PC-9 (cell line): ENCODE results near the gene NELFB. TPM values are rescaled to one million over a fixed set of nuclear protein-coding genes. Genes with fewer than 3 reads are reported as not detected.
A peak's percentile ranks its signal among the peaks of the same experiment; 100 is the strongest.

Source experiments
- BruUV-seq: library from RNA; stranded (reverse); fragments of 400-500 nt; replicated peaks from 2 replicates; lab custom pipeline; 2021; lab: Mats Ljungman, UMichigan
- CTCF ChIA-PET: fragments of 300-600 bp; sonication (Branson Sonifier 250); formaldehyde crosslinking; loops from one replicate; lab custom pipeline; 2022; ENCODE audit warnings: antibody characterized with exemption; lab: Charles Lee
- POLR2A ChIA-PET: fragments of 300-600 bp; sonication (Branson Sonifier 250); formaldehyde crosslinking; loops from one replicate; lab custom pipeline; 2022; ENCODE audit warnings: antibody characterized with exemption; ENCODE audit not compliant: unreplicated experiment; lab: Charles Lee
- DNase-seq, 2 experiments: peaks; one replicate each; pipeline versions ENCODE4 v3.0.0 to v3.0.0-alpha.2; 2015 to 2022; ENCODE audit warnings: mixed read lengths in 1 of 2
- H2AFZ ChIP-seq: fragments of 200-600 bp; sonication (generic); 2 replicates; pipeline ENCODE4 v1.8.1; 2017; ENCODE audit warnings: antibody characterized with exemption
- H3F3A ChIP-seq: fragments of 200-600 bp; sonication (generic); 2 replicates; pipeline ENCODE4 v1.8.1; 2017; ENCODE audit warnings: antibody characterized with exemption, mild to moderate bottlenecking, low read depth; ENCODE audit not compliant: insufficient read depth
- H3K27ac ChIP-seq: fragments of 200-600 bp; sonication (generic); 2 replicates; pipeline ENCODE4 v1.6.1; 2016; ENCODE audit warnings: mixed run types
- H3K27me3 ChIP-seq: fragments of 200-600 bp; sonication (generic); 2 replicates; pipeline ENCODE4 v1.6.1; 2016; ENCODE audit warnings: low read depth, mixed run types; ENCODE audit not compliant: insufficient read depth
- H3K36me3 ChIP-seq: fragments of 200-600 bp; sonication (generic); 2 replicates; pipeline ENCODE4 v1.6.1; 2016; ENCODE audit warnings: low read depth, mixed run types
- H3K4me1 ChIP-seq: fragments of 200-600 bp; sonication (generic); replicated peaks from 2 replicates; pipeline ENCODE4 v1.6.1; 2016; ENCODE audit warnings: mixed run types; ENCODE audit not compliant: insufficient read depth
- H3K4me2 ChIP-seq: fragments of 200-600 bp; sonication (generic); 2 replicates; pipeline ENCODE4 v1.6.1; 2017; ENCODE audit warnings: mixed run types
- H3K4me3 ChIP-seq: fragments of 200-600 bp; sonication (generic); 2 replicates; pipeline ENCODE4 v1.6.1; 2016; ENCODE audit warnings: mixed run types
- H3K79me2 ChIP-seq: fragments of 200-600 bp; sonication (generic); 2 replicates; pipeline ENCODE4 v1.6.1; 2017; ENCODE audit warnings: low read depth, mixed run types
- H3K9me2 ChIP-seq: fragments of 200-600 bp; sonication (generic); 2 replicates; pipeline ENCODE4 v1.8.1; 2017; ENCODE audit warnings: mild to moderate bottlenecking; ENCODE audit not compliant: insufficient read depth
- H3K9me3 ChIP-seq: fragments of 200-600 bp; sonication (generic); 2 replicates; pipeline ENCODE4 v1.8.1; 2016; ENCODE audit warnings: low read depth; ENCODE audit not compliant: insufficient read depth
- H4K20me1 ChIP-seq: fragments of 200-600 bp; sonication (generic); 2 replicates; pipeline ENCODE4 v1.8.1; 2017; ENCODE audit not compliant: insufficient read depth
- CTCF ChIP-seq: fragments of 200-600 bp; sonication (generic); conservative IDR thresholded peaks from 2 replicates; pipeline ENCODE4 v1.6.1; 2017; ENCODE audit warnings: mixed run types, antibody characterized with exemption, mild to moderate bottlenecking, moderate library complexity
- EZH2 ChIP-seq: fragments of 200-600 bp; sonication (generic); IDR thresholded peaks from 2 replicates; pipeline ENCODE4 v1.8.0; 2017; ENCODE audit warnings: antibody characterized with exemption, low read depth
- intact Hi-C: fragments of 100-400 bp; cut with micrococcal nuclease; formaldehyde crosslinking; loops from one replicate; pipeline ENCODE4 v1.10.0; 2022; ENCODE audit not compliant: unreplicated experiment
- total RNA-seq: library from RNA; stranded (reverse); gene quantifications from 2 replicates; pipeline ENCODE4 v1.2.3, GENCODE V29; 2021

NELFB gene
- total RNA-seq, 1 experiment from 2014 or later = 94.2 TPM

- no peaks in the 10 kb centered on the region for H3K9me2 ChIP-seq
- H2AFZ ChIP-seq = peak overlapping the region; percentile 99
- peaks cover 13% of the 10 kb centered on the region; the same call in 1 of the 2 replicates for H3F3A ChIP-seq
- peak overlapping the region; percentile 99 for H3K4me2 ChIP-seq
- no peaks in the 10 kb centered on the region for H3K27me3 ChIP-seq
- no peaks in the 10 kb centered on the region for H3K36me3 ChIP-seq
- TF ChIP-seq CTCF (no peak), EZH2 (no peak)
- H3K4me3 ChIP-seq = peak overlapping the region; percentile 92
- intact Hi-C loops = no loop called here
- BruUV-seq = no TSS peak
- ChIA-PET POLR2A (interaction anchor here (0.5 to 2.4 kb wide), 8 partner anchors 10 to 139 kb away, joined by 3 to 19 read pairs (median 6); partner anchors contain the start of gene TUBB4B), CTCF (interaction anchor here (0.5 to 2.0 kb wide), 3 partner anchors 17 to 169 kb away, joined by 4 to 13 read pairs (median 5); partner anchors contain the start of gene NOXA1)
- no peak for DNase-seq
- H3K79me2 ChIP-seq = peaks cover 20% of the 10 kb centered on the region
- no peaks in the 10 kb centered on the region for H3K9me3 ChIP-seq
- H3K27ac ChIP-seq = no peak overlapping the region
- H3K4me1 ChIP-seq = peaks cover 22% of the 10 kb centered on the region
- H4K20me1 ChIP-seq = peaks cover 7% of the 10 kb centered on the region; the same call in 1 of the 2 replicates
Measured at GRCh38 chr9:137253717-137254623, 1.2 kb upstream of the NELFB start.

- POLR2A ChIA-PET = interaction anchor here (0.6 to 2.4 kb wide), 2 partner anchors 15 to 373 kb away, joined by 3 to 19 read pairs; partner anchors contain the start of gene TUBB4B
- Histone ChIP-seq H3K27ac (0 out of 2 replicates have a peak overlapping the region, but pooled peaks have one; percentile 37), H3K27me3 (no peaks in the 10 kb centered on the region), H3K4me3 (peak overlapping the region; percentile 92), H3K4me2 (peak overlapping the region; percentile 96), H2AFZ (peak overlapping the region; percentile 86), H3K9me2 (no peaks in the 10 kb centered on the region), H3K79me2 (peaks cover 20% of the 10 kb centered on the region), H3K9me3 (no peaks in the 10 kb centered on the region), H4K20me1 (peaks cover 7% of the 10 kb centered on the region), H3F3A (peaks cover 18% of the 10 kb centered on the region), H3K4me1 (peaks cover 22% of the 10 kb centered on the region), H3K36me3 (no peaks in the 10 kb centered on the region)
- TF ChIP-seq EZH2 (no peak), CTCF (no peak)
- CTCF ChIA-PET = interaction anchor here (1.5 to 2.0 kb wide), 2 partner anchors 19 kb away, joined by 7 to 13 read pairs; no protein-coding TSS in a partner anchor
- no TSS peak for BruUV-seq
- intact Hi-C loops = no loop called here
- no peak for DNase-seq
Measured at GRCh38 chr9:137255448-137256114, 454 bp downstream of the NELFB start.

GRCh38 chr9:137256362-137256761 is 1.2 kb downstream of the NELFB start:
- Histone ChIP-seq H3K4me2 (peak overlapping the region; percentile 96), H4K20me1 (peaks cover 7% of the 10 kb centered on the region), H3K79me2 (peaks cover 20% of the 10 kb centered on the region), H2AFZ (no peak overlapping the region), H3K4me1 (peaks cover 22% of the 10 kb centered on the region), H3F3A (peaks cover 22% of the 10 kb centered on the region), H3K9me2 (no peaks in the 10 kb centered on the region), H3K27ac (no peak overlapping the region), H3K27me3 (no peaks in the 10 kb centered on the region), H3K9me3 (no peaks in the 10 kb centered on the region), H3K36me3 (no peaks in the 10 kb centered on the region), H3K4me3 (peak overlapping the region; percentile 92)
- POLR2A ChIA-PET = interaction anchor here (0.5 to 0.6 kb wide), 2 partner anchors 182 to 191 kb away, joined by 3 read pairs; no protein-coding TSS in a partner anchor
- no peak for TF ChIP-seq EZH2
- TF ChIP-seq CTCF = no peak
- TSS peak; percentile 42 for BruUV-seq
- DNase-seq = no peak
- CTCF ChIA-PET = interaction anchor here (0.6 to 1.5 kb wide), 2 partner anchors 20 to 279 kb away, joined by 3 to 7 read pairs; no protein-coding TSS in a partner anchor
- intact Hi-C loops = no loop called here
